Activated gamma-delta T cell (primary cell): ENCODE data around the gene TPCN2.
"Not testable (repeated sequence)": the region's sequence is repeated elsewhere in the genome, so short reads cannot be mapped to it uniquely, and the experiment has no call there.

Experiments used
- DNase-seq: peaks from one replicate; lab custom pipeline; 2025; lab: John Stamatoyannopoulos, UW

The TPCN2 gene

GRCh38 chr11:69149338-69150045, 100.8 kb downstream of the TPCN2 start:
- not testable (repeated sequence) for DNase-seq

DNA sequence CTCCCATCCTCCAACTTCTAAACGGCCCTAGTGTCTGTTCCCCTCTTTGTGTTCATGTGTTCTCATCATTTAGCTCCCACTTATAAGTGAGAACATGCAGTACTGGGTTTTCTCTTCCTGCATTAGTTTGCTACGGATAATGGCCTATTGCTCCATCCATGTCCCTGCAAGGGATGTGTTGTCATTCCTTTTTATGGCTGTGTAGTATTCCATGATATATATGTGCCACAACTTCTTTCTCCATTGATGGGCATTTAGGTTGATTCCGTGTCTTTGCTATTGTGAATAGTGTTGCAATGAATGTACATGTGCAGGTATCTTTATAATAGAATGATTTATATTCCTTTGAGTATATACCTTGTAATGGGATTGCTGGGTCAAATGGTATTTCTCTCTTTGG, 101.4 kb downstream of the TPCN2 start:
- DNase-seq, result no peak

DNA sequence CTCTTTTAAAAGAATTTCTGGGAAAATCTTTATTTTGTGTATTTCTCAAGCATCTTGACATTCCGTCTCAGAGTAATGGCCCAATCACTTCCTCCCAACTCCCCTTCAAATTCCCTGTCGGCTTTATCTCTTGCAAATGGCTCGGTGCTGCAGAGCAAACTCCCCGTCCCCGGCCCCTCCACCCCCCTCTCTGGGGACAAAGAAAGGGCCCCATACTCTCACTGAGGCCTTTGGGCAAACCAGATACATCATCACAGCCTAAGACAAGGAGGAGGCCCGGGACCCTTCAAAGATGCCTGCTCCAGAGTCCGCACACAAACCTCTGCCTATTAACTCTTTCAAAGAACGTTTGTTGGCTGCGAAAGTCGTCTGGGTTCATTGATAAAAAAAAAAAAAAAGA, 103.1 kb downstream of the TPCN2 start:
- no peak for DNase-seq

- DNase-seq, result no peak
Observed at GRCh38 chr11:69152733-69153421, 104.1 kb downstream of the TPCN2 start.

- no peak for DNase-seq
Observed at GRCh38 chr11:69153661-69154060, 104.9 kb downstream of the TPCN2 start.

DNA sequence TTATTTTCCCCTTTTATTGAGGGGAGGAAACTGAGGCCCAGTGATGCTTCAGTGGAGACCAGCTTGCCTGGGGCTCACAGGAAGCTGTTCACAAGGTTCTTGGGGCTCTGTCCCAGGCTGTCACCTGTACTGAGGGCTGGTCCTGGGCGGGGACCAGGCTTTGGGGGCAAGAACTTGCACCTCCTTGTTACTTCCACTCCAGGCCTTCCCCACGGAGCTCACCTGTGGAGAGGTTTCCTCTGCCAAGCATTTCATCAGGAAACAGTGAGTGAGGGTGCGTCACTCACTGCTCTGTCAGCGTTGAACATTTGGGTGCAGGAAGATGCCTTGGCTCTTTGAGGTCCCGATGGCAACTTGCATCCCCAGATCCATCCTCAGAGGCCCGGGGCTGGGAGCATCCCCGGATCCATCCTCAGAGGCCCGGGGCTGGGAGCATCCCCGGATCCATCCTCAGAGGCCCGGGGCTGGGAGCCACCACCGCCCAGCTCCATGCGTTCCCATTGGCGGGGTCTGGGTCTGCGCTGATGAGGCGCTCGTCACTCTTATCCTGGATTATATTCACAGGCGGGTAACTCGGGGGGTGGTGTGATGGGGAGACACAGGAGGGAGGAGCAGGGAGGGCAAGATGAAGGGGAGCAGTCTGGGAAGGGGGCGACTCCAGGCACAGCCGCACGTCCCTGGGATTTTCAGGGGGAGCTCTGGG, 105.6 kb downstream of the TPCN2 start:
- no peak for DNase-seq

DNA sequence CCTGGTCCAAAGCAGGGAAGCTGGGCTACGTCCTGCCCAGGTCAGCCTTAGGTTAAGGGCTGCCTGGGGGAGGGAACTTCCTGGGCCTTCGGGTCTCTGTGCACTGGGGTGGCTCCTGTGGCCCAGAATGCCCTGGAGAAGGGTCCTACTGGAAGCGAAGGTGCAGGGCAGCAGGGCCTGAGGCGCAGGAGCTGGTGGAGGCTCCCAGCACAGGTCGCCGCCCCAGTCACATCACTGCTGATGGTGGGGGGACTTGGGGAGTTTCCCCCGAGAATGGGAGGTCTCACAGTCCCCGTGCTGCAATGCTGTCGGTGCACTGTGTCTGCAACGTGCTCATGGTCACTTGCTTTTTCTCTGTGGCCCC, 106.2 kb downstream of the TPCN2 start:
- no peak for DNase-seq

GRCh38 chr11:69155302-69156234, 106.8 kb downstream of the TPCN2 start, which contains the start of gene SMIM38:
Gene SMIM38, plus strand, starts transcription at chr11:69155935. Its CDS starts 1,912 bp downstream, at chr11:69157847.
- DNase-seq, result no peak

DNA sequence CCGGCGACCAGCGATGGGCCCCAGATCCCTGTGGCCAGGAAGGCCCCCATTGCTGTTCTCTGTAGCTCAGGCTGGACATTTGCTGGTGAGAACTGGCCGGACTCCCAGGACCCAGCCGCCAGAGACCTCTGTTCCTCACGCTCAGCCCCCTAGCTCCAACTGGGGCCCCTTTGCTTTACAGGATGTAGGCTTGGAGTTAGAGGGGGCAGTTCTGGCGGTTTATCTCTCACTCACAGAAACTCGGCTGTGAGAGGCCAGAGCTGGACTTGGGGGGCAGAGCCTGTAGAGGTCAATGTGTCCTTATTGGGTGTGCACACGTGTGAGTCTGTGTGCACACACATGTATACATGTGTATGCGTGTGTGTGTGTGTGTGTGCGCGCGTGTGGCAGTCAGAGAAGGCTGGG, 107.5 kb downstream of the TPCN2 start:
- DNase-seq, result no peak

GRCh38 chr11:69156673-69157155, 108.0 kb downstream of the TPCN2 start:
- DNase-seq, result no peak

DNA sequence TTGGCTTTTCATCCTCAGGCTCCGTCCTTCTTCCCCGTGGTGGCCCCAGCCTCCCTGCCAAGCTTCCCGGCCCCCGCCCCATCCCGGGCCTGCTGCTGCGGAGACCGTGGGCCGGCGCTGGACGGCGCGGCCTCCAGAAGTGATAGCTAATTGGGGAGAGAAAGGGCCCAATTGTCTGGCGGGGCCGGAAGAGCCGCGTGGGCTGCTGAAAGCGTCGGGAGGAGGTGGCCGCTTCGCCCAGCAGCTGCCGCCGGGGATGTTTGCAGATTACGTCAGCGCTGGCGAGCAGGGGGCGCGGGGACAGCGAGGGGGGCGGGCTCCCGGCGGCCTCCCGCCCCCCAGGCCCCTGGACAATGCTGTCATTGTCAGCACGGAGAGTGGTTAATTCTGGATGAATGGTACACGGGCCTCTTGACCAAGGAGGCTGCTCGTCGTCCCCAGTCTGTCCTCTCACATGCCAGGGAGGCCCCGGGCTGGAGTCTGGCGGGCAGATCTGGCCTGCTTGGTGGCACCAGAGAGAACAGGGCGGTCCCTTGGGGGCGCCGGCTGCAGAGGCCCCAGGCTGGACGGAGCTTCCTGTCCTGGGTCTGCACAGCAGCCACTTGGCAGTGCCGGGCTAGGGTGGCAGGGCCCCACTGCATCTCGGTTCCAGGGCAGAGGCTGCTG, 108.6 kb downstream of the TPCN2 start:
- DNase-seq, result no peak

DNA sequence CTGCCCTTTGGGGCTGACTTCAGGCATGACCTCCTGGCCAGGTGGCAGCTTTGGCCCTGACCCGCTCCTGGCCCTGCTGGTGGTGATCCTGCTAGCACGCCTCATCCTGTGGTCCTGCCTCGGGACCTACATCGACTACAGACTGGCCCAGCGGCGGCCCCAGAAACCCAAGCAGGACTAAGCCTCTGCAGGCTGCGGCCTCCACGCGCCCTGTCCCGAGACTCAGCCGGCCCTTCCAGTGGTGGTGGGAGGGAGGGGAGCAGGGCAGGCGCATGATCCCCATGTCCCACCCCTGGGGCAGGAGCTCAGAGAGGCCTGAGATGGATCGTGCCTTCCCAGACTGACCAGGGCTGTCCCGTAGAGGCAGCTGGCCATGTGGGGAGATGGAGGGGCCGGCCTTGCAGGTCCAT, 109.1 kb downstream of the TPCN2 start:
- DNase-seq, result no peak

- DNase-seq, result no peak
Observed at GRCh38 chr11:69158301-69159149, 109.8 kb downstream of the TPCN2 start.

- DNase-seq, result no peak
Observed at GRCh38 chr11:69159150-69159852, 110.6 kb downstream of the TPCN2 start.

- no peak for DNase-seq
Observed at GRCh38 chr11:69160296-69161116, 111.8 kb downstream of the TPCN2 start.

DNA sequence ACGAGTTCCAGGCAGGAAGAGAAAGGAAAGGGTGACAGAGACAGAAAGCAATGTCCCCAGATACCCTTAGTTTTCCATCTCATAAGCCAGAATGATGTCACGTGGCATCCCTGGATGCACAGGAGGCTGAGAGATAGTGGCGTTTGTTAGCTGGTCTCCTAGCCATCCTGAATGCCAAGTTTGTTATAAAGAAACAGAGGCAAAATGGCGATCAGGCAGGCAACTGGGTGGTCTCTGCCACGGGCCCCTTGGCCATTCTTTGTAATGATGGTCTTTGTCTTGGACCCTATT, 112.3 kb downstream of the TPCN2 start:
- no peak for DNase-seq

GRCh38 chr11:69162505-69162904, 113.8 kb downstream of the TPCN2 start:
- DNase-seq, result no peak

DNA sequence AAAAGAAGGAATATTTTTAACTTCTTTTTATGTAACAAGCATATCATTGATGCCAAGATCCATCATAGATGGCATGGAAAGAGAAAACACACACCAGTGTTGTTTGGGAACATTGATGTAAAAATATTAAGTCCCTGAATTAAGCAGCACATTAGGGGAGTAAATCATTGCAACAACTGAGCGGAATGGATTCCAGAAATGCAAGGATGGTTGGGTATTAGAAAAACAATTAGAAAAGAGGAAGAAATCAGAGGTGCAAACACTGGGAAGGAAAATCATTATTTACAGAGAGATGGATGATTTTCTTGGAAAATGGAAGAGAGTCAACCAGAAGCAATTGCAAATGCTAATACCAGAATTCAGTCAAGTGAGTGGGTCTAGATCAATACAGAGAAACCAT, 115.1 kb downstream of the TPCN2 start:
- no peak for DNase-seq

DNA sequence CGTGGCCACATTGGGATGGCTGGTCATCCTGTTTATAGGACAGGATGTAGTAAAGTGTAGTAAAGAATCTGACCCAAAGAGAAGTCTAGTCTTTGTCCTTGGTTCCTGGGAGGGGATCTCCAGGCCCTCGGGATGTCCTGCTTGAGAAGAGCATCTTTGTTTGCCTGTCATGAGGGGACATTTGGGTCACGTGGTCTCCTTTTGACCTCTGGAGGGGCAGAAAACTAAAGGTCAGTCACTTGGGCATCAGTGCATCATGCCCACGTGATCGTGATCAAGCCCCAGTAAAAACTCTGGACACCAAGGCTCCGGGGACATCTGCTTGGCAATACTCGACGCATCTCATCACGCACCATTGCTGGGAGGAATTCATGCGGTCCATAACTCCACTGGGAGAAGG, 116.1 kb downstream of the TPCN2 start:
- no peak for DNase-seq
